ENCODE measurements around the gene SULT4A1.
A peak's percentile ranks its signal among the peaks of the same experiment; 100 is the strongest.

The SULT4A1 gene

DNA sequence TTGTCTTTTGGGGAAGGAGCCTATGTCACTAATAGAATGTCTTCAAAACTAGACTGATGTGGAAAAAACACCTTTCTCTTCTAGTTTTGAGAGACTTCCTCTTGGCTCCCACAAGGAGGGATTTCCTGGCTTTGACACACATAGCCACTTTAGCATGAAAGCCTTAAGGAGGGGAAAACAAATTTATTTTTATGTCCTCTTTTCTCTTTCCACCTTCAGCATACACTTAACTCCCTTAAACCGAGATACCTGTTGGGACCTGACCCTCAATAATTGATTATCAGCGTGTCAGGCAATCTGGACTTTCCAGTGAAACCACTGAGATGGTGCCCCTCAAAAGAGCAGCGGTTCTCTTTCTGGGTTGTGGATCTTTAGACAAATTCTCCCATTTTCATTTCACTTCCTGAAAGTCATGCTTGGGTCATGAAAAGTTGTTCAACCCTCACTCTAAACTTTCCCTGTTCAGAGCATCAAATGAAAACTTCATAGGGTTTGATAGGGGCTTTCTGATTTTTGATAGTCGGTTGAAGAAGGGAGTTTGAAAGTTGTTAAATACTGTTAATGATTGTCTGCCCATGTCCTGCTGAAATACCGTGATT is 59.3 kb downstream of the SULT4A1 start:
- no peak for DNase-seq (ENCODE audit: low read depth)

DNA sequence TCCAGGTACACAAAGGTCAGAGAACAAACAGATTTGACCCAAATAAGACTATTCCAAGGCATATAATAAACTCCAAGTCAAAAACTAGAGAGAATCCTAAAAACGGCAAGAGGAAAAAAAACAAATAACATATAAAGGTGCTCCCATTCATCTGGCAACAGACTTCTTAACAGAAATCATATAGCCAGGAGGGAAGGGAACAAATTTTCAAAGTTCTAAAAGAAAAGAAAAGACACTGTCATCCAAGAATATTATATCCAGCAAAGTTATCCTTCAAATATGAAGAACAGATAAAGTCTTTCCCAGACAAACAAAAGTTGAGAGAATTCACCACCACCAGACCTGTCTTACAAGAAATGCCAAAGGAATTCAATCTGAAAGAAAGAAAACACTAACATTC is 61.3 kb downstream of the SULT4A1 start:
- no peak for DNase-seq (ENCODE audit: low read depth)

GRCh38 chr22:43798492-43798891 is 63.8 kb downstream of the SULT4A1 start:
- DNase-seq (ENCODE audit: low read depth): no peak

- no peak for DNase-seq (ENCODE audit: low read depth)
Observed at GRCh38 chr22:43796567-43796966, 65.7 kb downstream of the SULT4A1 start.

DNA sequence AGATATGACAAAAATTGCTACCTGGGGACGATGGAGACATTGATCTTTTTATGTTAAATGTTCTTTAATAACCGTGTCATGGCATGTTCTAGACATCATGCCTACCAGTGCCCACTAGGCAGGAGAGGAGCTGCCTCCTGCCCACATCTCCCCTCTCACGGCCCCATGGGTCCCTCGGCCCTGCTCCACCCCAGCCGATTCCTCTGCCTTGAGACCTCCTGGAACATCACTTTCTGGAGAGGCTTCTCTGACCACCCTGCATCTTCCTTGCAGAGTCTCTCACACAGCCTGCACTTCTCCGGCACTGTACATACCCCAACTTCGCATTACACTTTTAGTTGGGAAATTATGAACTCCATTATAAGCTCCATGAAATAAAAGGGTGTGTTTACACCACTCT is 67.0 kb downstream of the SULT4A1 start:
- DNase-seq (ENCODE audit: low read depth): no peak

DNA sequence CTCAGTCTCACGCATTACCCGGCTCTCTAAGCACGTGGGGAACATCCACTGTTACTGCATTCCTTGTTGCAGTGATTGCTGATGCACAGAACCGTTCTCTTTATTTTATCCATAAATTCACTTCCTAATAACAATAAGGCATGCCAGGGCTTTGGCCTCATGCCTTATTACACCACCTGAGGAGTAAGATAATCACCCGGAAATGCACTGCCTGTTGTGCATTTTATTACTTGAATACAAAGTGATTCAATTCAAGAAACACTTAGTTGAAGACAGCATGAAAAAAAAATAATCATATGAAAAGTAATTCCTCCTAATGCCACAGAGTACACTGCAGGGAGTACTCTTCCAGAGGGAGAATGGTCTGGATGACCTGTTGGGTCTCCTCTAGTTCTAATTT is 69.4 kb downstream of the SULT4A1 start:
- no peak for DNase-seq (ENCODE audit: low read depth)

- DNase-seq (ENCODE audit: low read depth): no peak
Observed at GRCh38 chr22:43789452-43789851, 72.9 kb downstream of the SULT4A1 start.

- DNase-seq (ENCODE audit: low read depth): no peak
Observed at GRCh38 chr22:43783777-43784176, 78.5 kb downstream of the SULT4A1 start.

- DNase-seq (ENCODE audit: low read depth): no peak
Observed at GRCh38 chr22:43782448-43782847, 79.9 kb downstream of the SULT4A1 start.

- peak; percentile 46 for DNase-seq (ENCODE audit: low read depth)
Observed at GRCh38 chr22:43777286-43777685, 85.0 kb downstream of the SULT4A1 start.

GRCh38 chr22:43776081-43776670 is 86.1 kb downstream of the SULT4A1 start:
- DNase-seq (ENCODE audit: low read depth): no peak

Measured in non-pigmented ciliary epithelial cell (primary cell).